HG03460 (cell line): ENCODE measurements around the gene USO1.

Source experiments
- ATAC-seq: cut with Tn5 transposase; IDR thresholded peaks from one replicate; pipeline ENCODE4 v1.9.1; 2021; ENCODE audit not compliant: unreplicated experiment

The USO1 gene

DNA sequence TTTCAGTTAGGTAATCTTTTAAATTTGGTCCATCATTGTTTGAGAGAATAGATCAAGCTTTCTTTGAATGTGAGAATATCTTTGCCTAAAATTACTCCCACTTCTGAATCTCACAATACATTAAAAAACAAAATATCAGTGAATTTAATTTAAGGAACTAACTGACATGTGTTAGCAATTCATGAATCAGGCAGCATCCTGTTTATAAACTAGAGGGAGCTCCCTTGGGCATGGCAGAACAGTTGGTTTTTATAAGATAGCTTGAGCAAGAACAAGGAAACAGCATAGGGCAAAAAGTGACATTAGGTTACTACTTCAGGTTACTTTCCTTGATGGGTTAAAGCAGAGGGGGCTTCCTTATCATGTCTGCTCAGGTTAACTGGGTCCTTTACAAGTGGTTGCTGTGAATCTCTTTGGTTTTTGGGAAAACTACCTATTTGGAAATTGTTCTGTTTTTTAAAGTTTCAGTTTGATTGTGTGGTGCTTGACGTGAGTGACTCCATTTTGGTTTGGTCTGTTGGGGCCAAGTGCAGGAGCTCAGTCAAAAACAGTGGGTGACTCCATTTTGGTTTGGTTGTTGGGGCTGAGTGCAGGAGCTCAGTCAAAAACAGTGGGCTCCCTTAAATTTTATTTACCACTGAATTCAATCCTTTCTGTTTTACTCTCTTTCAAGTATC is 109.9 kb downstream of the USO1 start:
- no peak for ATAC-seq

- ATAC-seq, result no peak
Observed at GRCh38 chr4:75834772-75835154, 110.4 kb downstream of the USO1 start.

- no peak for ATAC-seq
Observed at GRCh38 chr4:75841641-75842520, 117.5 kb downstream of the USO1 start.

DNA sequence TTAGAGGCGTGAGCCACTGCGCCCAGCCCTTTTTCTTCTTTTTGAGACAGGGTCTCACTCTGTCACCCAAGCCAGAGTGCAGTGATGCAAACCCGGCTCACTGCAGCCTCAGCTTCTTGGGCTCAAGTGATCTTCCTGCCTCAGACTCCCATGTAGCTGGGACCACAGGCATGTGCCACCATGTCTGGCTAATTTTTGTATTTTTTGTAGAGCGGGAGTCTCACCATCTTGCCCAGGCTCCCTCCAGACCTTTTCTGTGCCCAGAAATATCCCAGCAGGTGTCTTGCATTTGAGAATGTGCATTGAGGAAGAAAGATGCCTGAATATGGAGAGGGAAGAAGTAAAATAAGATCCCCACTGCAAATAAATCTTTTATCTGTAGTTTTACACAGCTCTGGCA is 119.2 kb downstream of the USO1 start:
- no peak for ATAC-seq

DNA sequence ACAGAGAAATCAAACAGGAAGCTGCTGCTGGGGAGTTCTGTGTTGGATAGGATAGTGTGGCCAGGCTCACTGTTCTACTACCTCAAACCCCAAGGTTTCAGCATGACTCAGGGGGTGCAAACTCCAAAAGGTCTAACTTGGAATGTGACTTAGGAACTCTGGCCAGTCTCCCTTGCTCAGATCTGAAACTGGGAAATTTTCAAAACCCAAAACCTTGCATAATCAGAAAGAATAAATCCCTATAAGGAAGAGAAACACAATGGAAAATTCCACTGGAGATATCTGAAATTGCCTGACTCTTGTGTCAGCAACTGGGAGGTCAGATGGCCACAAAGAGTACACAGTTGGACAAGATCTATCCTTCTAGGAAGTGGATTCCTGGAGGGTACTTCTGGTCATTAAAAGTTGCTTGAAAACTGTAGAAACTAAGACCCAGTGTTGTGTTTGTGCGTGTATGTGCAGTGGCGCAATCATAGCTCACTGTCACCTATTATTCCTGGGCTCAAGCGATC is 119.8 kb downstream of the USO1 start:
- no peak for ATAC-seq

GRCh38 chr4:75845992-75846391 is 121.6 kb downstream of the USO1 start:
- ATAC-seq, result no peak

DNA sequence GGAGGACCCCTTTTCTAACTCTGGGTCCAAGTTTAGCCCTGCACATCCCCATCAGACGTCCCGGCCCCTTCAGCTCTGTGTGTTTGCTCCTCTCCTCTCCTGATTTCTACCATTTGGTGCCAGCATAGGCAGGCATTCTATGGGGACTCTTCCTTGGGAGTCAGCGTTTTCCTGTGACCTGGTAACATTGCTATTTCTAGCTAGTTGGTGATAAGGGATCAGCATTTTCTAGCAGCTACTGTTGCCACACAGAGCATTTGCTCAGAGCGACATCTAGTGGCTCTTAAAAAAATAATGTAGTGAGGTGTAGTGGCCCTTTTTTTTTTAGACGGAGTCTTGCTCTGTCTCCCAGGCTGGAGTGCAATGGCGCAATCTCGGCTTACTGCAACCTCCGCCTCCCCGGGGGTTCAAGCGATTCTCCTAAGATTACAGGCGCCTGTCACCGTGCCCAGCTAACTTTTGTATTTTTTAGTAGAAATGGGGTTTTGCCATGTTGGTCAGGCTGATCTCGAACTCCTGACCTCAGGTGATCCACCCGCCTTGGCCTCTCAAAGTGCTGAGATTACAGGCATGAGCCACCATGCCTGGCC is 123.9 kb downstream of the USO1 start:
- ATAC-seq, result peak; percentile 85

DNA sequence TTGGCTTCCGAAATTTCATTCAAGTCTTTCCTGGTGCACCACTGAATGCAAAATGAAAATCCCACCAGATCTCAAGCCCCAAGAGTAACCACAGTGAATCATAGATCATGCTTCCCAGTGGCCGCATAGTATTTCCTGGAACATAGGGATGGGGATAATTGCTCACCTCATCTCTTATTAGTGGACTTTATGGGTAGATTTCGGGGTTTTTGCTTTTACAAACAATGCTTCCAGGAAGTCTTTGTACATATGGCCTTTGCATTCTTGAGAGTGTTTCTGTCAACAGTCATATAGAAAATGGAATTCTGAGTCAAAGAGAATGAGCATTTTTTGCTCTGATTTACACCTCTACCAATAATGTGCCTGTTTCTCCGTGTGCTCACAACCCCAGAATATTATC is 124.5 kb downstream of the USO1 start:
- no peak for ATAC-seq

GRCh38 chr4:75849461-75849860 is 125.1 kb downstream of the USO1 start:
- no peak for ATAC-seq

DNA sequence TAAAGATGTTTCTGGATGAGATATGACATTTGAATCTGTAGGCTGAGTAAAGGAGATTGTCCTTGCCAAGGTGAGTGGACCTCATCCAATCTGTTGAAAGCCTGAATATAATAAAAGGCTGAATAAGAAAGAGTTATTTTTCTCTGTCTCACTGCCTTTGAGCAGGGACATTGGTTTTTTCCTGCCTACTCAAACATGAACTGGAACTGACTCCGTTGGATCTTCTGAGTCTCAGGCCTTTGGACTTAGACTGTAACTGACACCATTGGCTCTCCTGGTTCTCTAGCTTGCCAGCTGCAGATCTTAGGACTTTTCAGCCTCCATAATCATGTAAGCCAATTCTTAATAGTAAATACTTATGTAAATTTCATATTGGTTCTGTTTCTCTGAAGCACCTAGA is 134.3 kb downstream of the USO1 start:
- no peak for ATAC-seq

DNA sequence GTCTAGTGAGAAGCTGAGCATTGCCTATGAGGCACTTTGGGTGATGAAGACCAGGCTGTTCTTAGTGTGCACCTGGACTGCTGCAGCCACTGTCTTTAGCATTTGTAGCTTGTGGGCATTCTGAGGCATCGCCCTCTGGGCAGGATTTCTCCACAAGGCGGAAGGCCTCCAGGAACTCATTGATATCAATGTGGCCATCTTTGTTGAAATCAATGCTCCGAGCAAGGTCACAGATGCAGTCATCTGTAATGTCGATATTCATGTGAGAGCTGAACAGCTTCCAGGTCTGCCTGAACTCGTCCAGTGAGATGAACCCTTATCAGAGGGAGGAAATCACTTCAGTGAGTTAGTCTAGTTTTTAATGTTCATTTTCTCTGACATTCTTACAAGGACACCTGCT is 136.2 kb downstream of the USO1 start:
- no peak for ATAC-seq
